Hypothalamus (tissue), 51 donors: ENCODE data around the gene TUBA3D.
"Not testable (repeated sequence)": the region's sequence is repeated elsewhere in the genome, so short reads cannot be mapped to it uniquely, and the experiment has no call there.

Source experiments
- DNase-seq, 51 donors: peaks; one replicate each; lab custom pipeline; 2025; lab: John Stamatoyannopoulos, UW

The TUBA3D gene

GRCh38 chr2:131511969-131512870 is 36.3 kb downstream of the TUBA3D start:
- peak in 3 of 51 donors; percentile 4 to 78 (median 20) for DNase-seq

DNA sequence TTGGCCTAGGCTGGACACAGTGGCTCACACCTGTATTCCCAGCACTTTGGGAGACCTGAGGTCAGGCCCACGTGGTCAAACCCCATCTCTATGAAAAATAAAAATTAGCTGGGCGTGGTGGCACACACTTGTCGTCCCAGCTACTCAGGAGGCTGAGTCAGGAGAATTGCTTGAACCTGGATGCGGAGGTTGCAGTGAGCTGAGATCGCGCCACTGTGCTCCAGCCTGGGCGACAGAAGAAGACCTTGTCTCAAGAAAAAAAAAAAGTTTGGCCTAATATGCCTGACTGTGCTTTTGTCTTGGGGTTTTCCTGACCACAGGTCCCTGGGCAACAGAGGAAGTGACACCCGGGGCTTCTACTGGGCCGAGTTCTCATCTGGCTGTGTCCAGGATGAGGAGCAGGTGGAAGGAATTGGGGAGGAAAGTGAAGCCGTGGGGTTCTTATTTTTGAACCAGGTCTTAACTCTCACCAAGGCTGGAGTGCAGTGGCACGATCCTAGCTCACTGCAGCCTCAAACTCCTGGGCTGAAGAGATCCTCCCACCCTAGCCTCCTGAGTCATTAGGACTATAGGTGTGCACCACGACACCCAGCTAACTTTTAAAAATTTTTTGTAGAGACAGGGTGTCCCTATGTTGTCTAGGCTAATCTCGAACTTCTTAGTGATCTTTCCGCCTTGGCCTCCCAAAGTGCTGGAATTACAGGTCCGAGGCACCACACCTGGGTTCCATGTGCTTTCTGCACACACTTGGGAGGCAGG is 38.7 kb downstream of the TUBA3D start:
- DNase-seq = not testable (repeated sequence)

GRCh38 chr2:131515235-131515634 is 39.3 kb downstream of the TUBA3D start:
- not testable (repeated sequence) for DNase-seq

DNA sequence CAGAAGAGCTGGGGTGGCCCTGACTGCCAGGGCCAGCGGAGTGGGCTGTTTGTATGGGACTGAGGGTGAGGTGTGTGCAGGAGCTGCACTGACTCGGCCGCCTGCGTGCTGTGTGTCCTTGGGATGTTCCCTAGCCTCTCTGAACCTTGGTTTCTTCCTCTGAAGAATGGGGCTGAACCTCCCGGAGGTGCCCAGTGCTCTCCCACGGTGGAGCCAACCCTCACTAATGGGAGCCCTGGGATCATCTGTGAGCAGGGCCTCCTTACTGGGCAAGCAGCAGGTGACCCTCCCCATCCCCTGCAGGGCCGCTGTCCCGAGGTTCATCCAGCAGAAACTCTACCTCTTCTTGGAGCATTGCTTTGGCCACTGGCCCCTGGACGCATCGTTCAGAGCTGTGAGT is 40.1 kb downstream of the TUBA3D start:
- no peak for DNase-seq

DNA sequence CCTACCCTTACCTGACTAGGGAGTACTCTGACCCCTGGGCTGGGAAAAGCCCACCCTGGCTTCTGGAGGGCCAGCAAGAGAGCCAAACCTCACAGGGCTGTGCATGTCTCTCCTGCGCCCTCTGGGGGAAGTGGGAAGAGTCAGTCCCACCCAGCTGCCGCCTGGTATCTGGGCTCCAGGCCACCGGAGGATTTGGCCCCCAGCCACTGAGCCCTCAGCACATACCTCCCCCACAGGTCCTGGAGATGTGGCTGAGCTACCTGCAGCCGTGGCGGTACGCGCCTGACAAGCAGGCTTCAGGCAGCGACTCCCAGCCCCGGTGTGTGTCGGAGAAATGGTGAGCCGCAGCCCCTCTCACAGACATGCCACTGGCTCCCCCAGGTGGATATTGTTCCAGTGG is 40.7 kb downstream of the TUBA3D start:
- DNase-seq = not testable (repeated sequence)

DNA sequence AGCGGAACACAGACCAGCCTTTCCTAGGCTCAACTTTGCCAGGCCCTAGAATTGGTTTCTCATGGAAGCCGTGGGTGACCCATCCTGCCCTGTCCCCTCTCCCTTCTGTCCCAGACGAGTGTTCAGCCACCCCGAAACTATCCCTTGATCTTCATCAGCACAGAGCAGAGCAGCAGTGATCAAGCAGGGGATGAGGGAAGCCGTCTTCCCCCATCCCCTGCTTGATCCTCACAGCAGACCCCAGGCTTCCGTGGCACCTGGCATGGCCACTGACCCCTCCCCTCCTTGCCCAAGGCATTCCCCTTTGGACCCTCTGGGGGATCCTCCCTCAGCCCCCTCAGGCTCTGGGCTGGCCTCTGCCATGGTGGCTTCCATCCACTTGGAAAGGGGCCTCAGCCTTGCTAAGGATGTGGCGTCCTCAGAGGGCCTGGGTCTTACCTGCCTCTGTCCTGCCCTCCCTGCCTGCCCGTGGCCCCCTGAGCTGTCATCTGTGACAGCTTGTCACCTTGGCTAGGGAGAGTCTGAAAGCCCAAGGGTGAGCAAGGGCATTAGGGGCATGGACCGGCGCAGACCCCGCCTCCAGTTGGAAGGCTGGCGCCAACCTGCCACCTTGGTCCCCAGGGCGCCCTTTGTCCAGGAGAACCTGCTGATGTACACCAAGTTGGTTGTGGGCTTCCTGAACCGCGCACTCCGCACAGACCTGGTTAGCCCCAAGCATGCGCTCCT is 41.4 kb downstream of the TUBA3D start:
- DNase-seq = no peak

DNA sequence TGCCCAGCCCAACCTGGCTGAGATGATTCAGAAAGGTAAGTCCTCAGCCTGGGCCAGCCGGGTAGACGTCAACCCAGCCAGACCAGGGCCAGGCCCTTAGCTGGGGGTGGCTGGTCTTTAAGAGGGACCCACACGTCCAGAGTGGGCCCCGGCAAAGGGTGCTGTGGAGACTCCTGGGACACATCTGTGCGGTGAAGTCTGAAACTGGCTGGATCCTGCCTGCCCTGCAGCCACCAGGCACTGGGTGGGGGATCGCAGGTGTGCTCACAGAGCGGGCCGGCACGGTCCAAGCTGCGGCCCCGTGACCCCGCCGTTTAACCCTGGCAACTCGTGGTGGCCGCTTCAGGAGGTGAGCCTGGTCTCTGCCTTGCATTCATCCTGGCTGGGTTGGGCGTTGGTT is 41.9 kb downstream of the TUBA3D start:
- DNase-seq = not testable (repeated sequence)

GRCh38 chr2:131518531-131518930 is 42.6 kb downstream of the TUBA3D start:
- DNase-seq = not testable (repeated sequence)

GRCh38 chr2:131519466-131519865 is 43.5 kb downstream of the TUBA3D start:
- DNase-seq = no peak

DNA sequence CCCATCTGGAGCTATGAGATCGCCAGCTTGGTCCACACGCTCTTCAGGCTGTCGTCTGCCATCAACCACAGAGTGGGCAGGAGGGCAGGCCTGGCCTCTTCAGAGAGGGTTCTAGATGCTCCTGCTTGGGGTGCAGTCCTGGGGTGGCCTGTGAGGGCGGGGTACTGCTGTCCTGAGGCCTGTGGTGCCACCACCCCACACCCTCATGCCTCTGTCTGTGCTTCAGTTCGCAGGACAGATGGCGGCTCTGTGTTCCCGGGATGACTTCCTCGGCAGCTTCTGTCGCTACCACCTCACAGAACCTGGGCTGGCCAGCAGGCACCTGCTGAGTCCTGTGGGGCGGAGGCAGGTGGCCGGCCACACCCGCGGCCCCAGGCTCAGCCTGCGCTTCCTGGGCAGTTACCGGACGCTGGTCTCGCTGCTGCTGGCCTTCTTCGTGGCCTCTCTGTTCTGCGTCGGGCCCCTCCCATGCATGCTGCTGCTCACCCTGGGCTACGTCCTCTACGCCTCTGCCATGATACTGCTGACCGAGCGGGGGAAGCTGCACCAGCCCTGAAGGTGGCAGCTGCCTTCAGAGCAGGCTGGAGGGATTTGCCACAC is 44.1 kb downstream of the TUBA3D start:
- DNase-seq = not testable (repeated sequence)

DNA sequence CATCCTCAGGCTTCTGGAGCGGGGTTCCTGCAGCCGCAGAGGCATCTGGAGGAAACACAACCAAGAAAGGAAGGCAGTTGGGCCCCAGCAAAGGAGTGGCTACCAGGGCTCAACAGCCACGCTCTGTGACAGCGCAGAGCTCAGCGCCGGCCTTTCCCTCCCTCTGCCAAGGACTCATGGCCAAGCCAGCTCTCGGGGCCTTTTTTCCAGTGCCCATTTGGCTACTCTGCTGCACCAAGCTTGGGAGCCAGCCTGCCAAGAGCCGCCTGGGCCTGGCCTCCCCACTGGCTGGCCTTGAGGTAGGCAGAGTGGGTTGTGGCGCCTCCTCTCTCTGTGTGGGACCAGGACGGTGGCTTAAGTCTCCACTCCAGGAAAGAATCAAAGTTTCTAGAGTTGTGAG is 44.6 kb downstream of the TUBA3D start:
- peak in 5 of 51 donors; percentile 9 to 38 (median 18) for DNase-seq

DNA sequence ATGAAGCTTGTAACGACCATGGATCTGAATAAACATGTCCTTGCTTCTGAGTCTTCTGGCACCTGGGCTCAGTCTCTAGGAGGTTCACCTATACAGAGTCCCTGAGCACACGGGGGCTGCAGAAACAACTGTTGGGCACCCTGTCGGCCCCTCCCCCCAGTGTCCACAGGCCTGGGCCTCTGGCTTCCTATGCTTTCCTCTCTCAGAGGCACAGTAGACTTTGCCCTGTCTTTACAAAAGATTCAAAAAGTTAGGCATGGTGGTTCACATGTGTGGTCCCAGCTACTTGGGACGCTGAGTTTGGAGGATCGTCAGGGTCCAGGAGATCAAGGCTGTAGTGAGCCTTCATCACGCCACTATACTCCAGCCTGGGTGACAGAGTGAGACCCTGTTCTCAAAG is 45.6 kb downstream of the TUBA3D start:
- not testable (repeated sequence) for DNase-seq

GRCh38 chr2:131521961-131522781 is 46.3 kb downstream of the TUBA3D start:
- no peak for DNase-seq

- not testable (repeated sequence) for DNase-seq
Measured at GRCh38 chr2:131525256-131525655, 49.3 kb downstream of the TUBA3D start.

DNA sequence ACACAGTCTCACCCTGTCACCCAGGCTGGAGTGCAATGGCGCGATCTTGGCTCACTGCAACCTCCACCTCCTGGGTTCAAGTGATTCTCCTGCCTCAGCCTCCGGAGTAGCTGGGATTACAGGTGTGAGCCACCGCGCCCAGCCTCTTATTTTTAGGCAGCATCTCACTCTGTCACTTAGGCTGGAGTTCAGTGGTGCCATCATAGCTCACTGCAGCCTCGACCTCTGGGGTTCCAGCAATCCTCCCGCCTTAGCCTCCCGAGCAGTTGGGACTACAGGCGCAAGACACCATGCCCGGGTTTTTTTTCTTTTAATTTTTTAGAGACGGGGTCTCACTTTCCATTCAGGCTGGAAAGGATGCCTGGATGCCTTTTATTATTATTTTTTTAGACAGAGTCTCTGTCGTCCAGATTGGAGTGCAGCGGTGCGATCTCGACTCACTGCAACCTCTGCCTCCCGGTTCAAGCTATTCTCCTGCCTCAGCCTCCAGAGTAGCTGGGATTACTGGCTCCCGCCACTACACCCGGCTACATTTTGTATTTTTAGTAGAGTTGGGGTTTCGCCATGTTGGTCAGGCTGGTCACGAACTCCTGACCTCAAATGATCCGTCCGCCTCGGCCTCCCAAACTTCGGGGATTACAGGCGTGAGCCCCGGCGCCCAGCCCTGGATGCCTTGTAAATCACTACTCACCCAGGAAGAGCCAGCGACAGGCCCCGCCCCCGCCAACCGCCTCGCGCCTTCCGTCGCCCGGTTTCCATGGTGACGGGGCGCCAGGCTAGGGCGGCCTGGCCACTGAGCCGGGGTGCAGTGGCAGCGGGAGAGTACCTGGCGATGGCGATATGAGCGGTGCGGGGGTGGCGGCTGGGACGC is 51.4 kb downstream of the TUBA3D start, which contains the start of gene CCDC74A:
TSS of gene CCDC74A (plus strand) at position 758 of the 871 bp plus-strand sequence. CDS start at position 841, 83 bp downstream.
- DNase-seq = peak in 34 of 51 donors; percentile 8 to 63 (median 38)

GRCh38 chr2:131528981-131529863 is 53.3 kb downstream of the TUBA3D start:
- DNase-seq = not testable (repeated sequence)

- not testable (repeated sequence) for DNase-seq
Measured at GRCh38 chr2:131529864-131530445, 54.0 kb downstream of the TUBA3D start.
